SK-N-MC (cell line): Measurements from ENCODE around the gene CLPSL1.

ENCODE experiments used
- DNase-seq: peaks from one replicate; pipeline ENCODE4 v3.0.0-alpha.2; 2011; ENCODE audit warnings: low read depth, low spot score
- H3K27ac ChIP-seq: fragments of 200-600 bp; sonication (generic); 2 replicates; pipeline ENCODE4 v1.5.1; 2016; ENCODE audit warnings: mixed run types
- H3K36me3 ChIP-seq: fragments of 200-600 bp; sonication (generic); 2 replicates; pipeline ENCODE4 v1.6.1; 2017; ENCODE audit warnings: antibody characterized with exemption, low read length, mixed read lengths; ENCODE audit not compliant: insufficient read depth
- H3K4me3 ChIP-seq: fragments of 200-600 bp; sonication (generic); 2 replicates; pipeline ENCODE4 v1.5.1; 2016
- H3K9ac ChIP-seq: fragments of 200-600 bp; sonication (generic); 2 replicates; pipeline ENCODE4 v1.8.0; 2017; ENCODE audit warnings: mixed run types, mixed read lengths; ENCODE audit not compliant: insufficient read length
- H3K9me3 ChIP-seq: fragments of 200-600 bp; sonication (generic); 2 replicates; pipeline ENCODE4 v1.6.1; 2017; ENCODE audit warnings: low read depth, mild to moderate bottlenecking, antibody characterized with exemption, low read length, moderate library complexity, mixed read lengths
- EZH2 ChIP-seq: fragments of 200-600 bp; sonication (generic); IDR thresholded peaks from one replicate; pipeline ENCODE4 v1.6.1; 2017; ENCODE audit warnings: antibody characterized with exemption
- FOXP2 ChIP-seq: optimal IDR thresholded peaks from 2 replicates; pipeline ENCODE3; 2011; ENCODE audit warnings: mild to moderate bottlenecking, moderate library complexity; ENCODE audit not compliant: insufficient read depth; ENCODE audit errors: extremely low read length, control extremely low read depth
- POLR2AphosphoS5 ChIP-seq: IDR thresholded peaks from 2 replicates; pipeline ENCODE4 v1.6.1; 2012; ENCODE audit warnings: mild to moderate bottlenecking, low read depth, low read length, borderline replicate concordance

The CLPSL1 gene

GRCh38 chr6:35797837-35798526 is 17.2 kb downstream of the CLPSL1 start:
- Histone ChIP-seq H3K27ac (no peak overlapping the region), H3K9me3 (no peaks in the 10 kb centered on the region), H3K36me3 (no peaks in the 10 kb centered on the region), H3K4me3 (no peak overlapping the region), H3K9ac (no peak overlapping the region)
- DNase-seq = no peak
- TF ChIP-seq FOXP2 = no peak
- TF ChIP-seq EZH2 = no peak
- TF ChIP-seq POLR2AphosphoS5 = no peak

GRCh38 chr6:35798706-35799105 is 17.9 kb downstream of the CLPSL1 start:
- H3K36me3 ChIP-seq = no peaks in the 10 kb centered on the region
- no peak overlapping the region for H3K27ac ChIP-seq
- H3K4me3 ChIP-seq = no peak overlapping the region
- no peak overlapping the region for H3K9ac ChIP-seq
- TF ChIP-seq EZH2 (no peak), FOXP2 (no peak), POLR2AphosphoS5 (no peak)
- DNase-seq = no peak
- no peaks in the 10 kb centered on the region for H3K9me3 ChIP-seq

GRCh38 chr6:35801148-35801547 is 20.3 kb downstream of the CLPSL1 start:
- Histone ChIP-seq H3K27ac (no peak overlapping the region), H3K36me3 (no peaks in the 10 kb centered on the region)
- no peak for DNase-seq

GRCh38 chr6:35804996-35805736 is 24.3 kb downstream of the CLPSL1 start, which contains the start of gene LHFPL5:
LHFPL5 (plus strand) TSS chr6:35805352; CDS start chr6:35805671, 319 bp downstream.
- TF ChIP-seq POLR2AphosphoS5 = no peak
- TF ChIP-seq EZH2 = no peak
- TF ChIP-seq FOXP2 = no peak
- no peaks in the 10 kb centered on the region for H3K36me3 ChIP-seq
- H3K9ac ChIP-seq = no peak within 1 kb of the TSS
- no peak within 1 kb of the TSS for H3K27ac ChIP-seq
- DNase-seq = no peak
- peak within 1 kb of the TSS; percentile 21; the same call in 1 of the 2 replicates for H3K4me3 ChIP-seq
- H3K9me3 ChIP-seq = no peaks in the 10 kb centered on the region

More at GRCh38 chr6:35801148-35801547, 20.3 kb downstream of the CLPSL1 start:
- no peaks in the 10 kb centered on the region for H3K9me3 ChIP-seq
- no peak overlapping the region for H3K4me3 ChIP-seq
- H3K9ac ChIP-seq = no peak overlapping the region
- TF ChIP-seq FOXP2 (no peak), POLR2AphosphoS5 (no peak), EZH2 (no peak)

- no peak for TF ChIP-seq EZH2
- DNase-seq = no peak
- Histone ChIP-seq H3K9me3 (no peaks in the 10 kb centered on the region), H3K9ac (no peak overlapping the region), H3K27ac (no peak overlapping the region), H3K36me3 (no peaks in the 10 kb centered on the region), H3K4me3 (no peak overlapping the region)
Measured at GRCh38 chr6:35808688-35809087, 27.9 kb downstream of the CLPSL1 start.

- H3K9ac ChIP-seq = no peak overlapping the region
- no peak for DNase-seq
- no peaks in the 10 kb centered on the region for H3K36me3 ChIP-seq
- no peak overlapping the region for H3K4me3 ChIP-seq
- TF ChIP-seq EZH2 (no peak), FOXP2 (no peak), POLR2AphosphoS5 (no peak)
- H3K27ac ChIP-seq = no peak overlapping the region
- no peaks in the 10 kb centered on the region for H3K9me3 ChIP-seq
Measured at GRCh38 chr6:35809809-35810208, 29.0 kb downstream of the CLPSL1 start.

- no peak for DNase-seq
- H3K4me3 ChIP-seq = no peak overlapping the region
- H3K36me3 ChIP-seq = no peaks in the 10 kb centered on the region
- H3K9ac ChIP-seq = no peak overlapping the region
- no peaks in the 10 kb centered on the region for H3K9me3 ChIP-seq
- no peak for TF ChIP-seq EZH2
- no peak for TF ChIP-seq FOXP2
- no peak for TF ChIP-seq POLR2AphosphoS5
- H3K27ac ChIP-seq = no peak overlapping the region
Measured at GRCh38 chr6:35810971-35811698, 30.3 kb downstream of the CLPSL1 start.

GRCh38 chr6:35811699-35811995 is 30.8 kb downstream of the CLPSL1 start:
- H3K4me3 ChIP-seq = no peak overlapping the region
- H3K27ac ChIP-seq = no peak overlapping the region
- no peaks in the 10 kb centered on the region for H3K36me3 ChIP-seq
- no peaks in the 10 kb centered on the region for H3K9me3 ChIP-seq
- H3K9ac ChIP-seq = no peak overlapping the region
- no peak for DNase-seq
- TF ChIP-seq POLR2AphosphoS5 (no peak), EZH2 (no peak), FOXP2 (no peak)
